OCI-LY7 (cell line): ENCODE results near the gene SERPIND1.

Experiments
- EZH2phosphoT487 ChIP-seq: fragments of 200-600 bp; sonication (generic); IDR thresholded peaks from 2 replicates; pipeline ENCODE4 v1.6.1; 2018; ENCODE audit warnings: low read depth, borderline replicate concordance, mild to moderate bottlenecking, mixed run types, antibody characterized with exemption, low read length, moderate library complexity, mixed read lengths
- TF ChIP-seq, protein P1 (sequence below): fragments of 200-600 bp; sonication (generic); conservative IDR thresholded peaks from 2 replicates; pipeline ENCODE4 v1.5.1; 2014; ENCODE audit warnings: mild to moderate bottlenecking, antibody characterized with exemption, low read length, moderate library complexity, mixed read lengths

DNA sequence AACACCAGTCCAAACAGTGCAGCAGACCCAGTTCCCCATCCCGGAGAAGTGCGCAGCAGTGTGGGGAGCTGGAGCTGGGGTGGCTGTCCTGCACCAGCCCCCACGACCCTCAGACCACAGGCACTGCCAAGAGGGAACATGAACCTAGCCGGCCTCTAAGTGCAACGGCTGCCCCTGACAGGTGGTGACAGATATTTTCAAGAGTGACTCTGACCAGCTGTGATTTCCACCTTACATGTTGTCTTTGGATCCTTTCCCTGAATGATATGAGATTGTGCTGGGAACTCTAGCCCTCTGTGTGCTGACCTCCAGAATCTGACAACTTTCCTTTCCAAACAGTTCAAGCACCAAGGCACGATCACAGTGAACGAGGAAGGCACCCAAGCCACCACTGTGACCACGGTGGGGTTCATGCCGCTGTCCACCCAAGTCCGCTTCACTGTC, 12.6 kb downstream of the SERPIND1 start:
- TF ChIP-seq, protein P1, sequence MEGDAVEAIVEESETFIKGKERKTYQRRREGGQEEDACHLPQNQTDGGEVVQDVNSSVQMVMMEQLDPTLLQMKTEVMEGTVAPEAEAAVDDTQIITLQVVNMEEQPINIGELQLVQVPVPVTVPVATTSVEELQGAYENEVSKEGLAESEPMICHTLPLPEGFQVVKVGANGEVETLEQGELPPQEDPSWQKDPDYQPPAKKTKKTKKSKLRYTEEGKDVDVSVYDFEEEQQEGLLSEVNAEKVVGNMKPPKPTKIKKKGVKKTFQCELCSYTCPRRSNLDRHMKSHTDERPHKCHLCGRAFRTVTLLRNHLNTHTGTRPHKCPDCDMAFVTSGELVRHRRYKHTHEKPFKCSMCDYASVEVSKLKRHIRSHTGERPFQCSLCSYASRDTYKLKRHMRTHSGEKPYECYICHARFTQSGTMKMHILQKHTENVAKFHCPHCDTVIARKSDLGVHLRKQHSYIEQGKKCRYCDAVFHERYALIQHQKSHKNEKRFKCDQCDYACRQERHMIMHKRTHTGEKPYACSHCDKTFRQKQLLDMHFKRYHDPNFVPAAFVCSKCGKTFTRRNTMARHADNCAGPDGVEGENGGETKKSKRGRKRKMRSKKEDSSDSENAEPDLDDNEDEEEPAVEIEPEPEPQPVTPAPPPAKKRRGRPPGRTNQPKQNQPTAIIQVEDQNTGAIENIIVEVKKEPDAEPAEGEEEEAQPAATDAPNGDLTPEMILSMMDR = no peak
- no peak for TF ChIP-seq EZH2phosphoT487
